HepG2 (cell line): ENCODE measurements around the gene SNIP1. TPM values are rescaled to one million over a fixed set of nuclear protein-coding genes. Genes with fewer than 3 reads are reported as not detected.

Source experiments
- CREM ChIP-seq, 2 experiments: sonication (generic) in 1 of 2; formaldehyde crosslinking in 1 of 2; IDR thresholded peaks; 2 replicates each; pipeline versions ENCODE4 v1.4.0 to v1.6.1; 2016 to 2020; ENCODE audit warnings: antibody characterized with exemption in 1 of 2, mild to moderate bottlenecking in 1 of 2, missing genetic modification reagents in 1 of 2
- FOXJ3 ChIP-seq: sonication (generic); formaldehyde crosslinking; IDR thresholded peaks from 2 replicates; pipeline ENCODE4 v1.4.0; 2020; ENCODE audit warnings: missing genetic modification reagents, mild to moderate bottlenecking, borderline replicate concordance
- HNF4A ChIP-seq: sonication (generic); formaldehyde crosslinking; IDR thresholded peaks from 2 replicates; pipeline ENCODE4 v1.4.0; 2020; ENCODE audit warnings: missing genetic modification reagents
- KIAA2018 ChIP-seq: sonication (generic); formaldehyde crosslinking; IDR thresholded peaks from 2 replicates; pipeline ENCODE4 v1.5.0; 2020; ENCODE audit warnings: mild to moderate bottlenecking, missing genetic modification reagents, borderline replicate concordance
- NCOA1 ChIP-seq: sonication (generic); formaldehyde crosslinking; IDR thresholded peaks from 2 replicates; pipeline ENCODE4 v1.9.0; 2021; ENCODE audit warnings: missing genetic modification reagents
- PREB ChIP-seq: sonication (generic); formaldehyde crosslinking; IDR thresholded peaks from 2 replicates; pipeline ENCODE4 v1.4.0; 2020; ENCODE audit warnings: missing genetic modification reagents
- TFAP4 ChIP-seq: sonication (generic); IDR thresholded peaks from 2 replicates; pipeline ENCODE4 v1.6.1; 2016; ENCODE audit warnings: low read depth, borderline replicate concordance
- TGIF2 ChIP-seq: IDR thresholded peaks from 2 replicates; pipeline ENCODE4 v1.6.1; 2016; ENCODE audit warnings: control low read depth, missing compliant biosample characterization
- ZBTB8A ChIP-seq: sonication (generic); formaldehyde crosslinking; IDR thresholded peaks from 2 replicates; pipeline ENCODE4 v1.4.0; 2020; ENCODE audit warnings: mild to moderate bottlenecking, low read depth, missing genetic modification reagents, borderline replicate concordance
- ZNF510 ChIP-seq: sonication (generic); formaldehyde crosslinking; IDR thresholded peaks from 2 replicates; pipeline ENCODE4 v1.4.0; 2020; ENCODE audit warnings: low read depth, mild to moderate bottlenecking, missing genetic modification reagents
- ZNF891 ChIP-seq: sonication (generic); formaldehyde crosslinking; IDR thresholded peaks from 2 replicates; pipeline ENCODE4 v1.5.0; 2020; ENCODE audit warnings: mild to moderate bottlenecking, missing genetic modification reagents
- ZSCAN25 ChIP-seq: sonication (generic); formaldehyde crosslinking; IDR thresholded peaks from 2 replicates; pipeline ENCODE4 v1.8.0; 2022; ENCODE audit warnings: mild to moderate bottlenecking, missing genetic modification reagents
- polyA plus RNA-seq, 8 experiments: library from polyadenylated mRNA; depleted of rRNA in 3 of 8; stranded (reverse) in 7 of 8; unstranded in 1 of 8; fragments of >200 nt; fragmentation: Illumina TruSeq in 4 of 8; extraction: Trizol in 4 of 8; gene quantifications; 2 replicates each; pipeline versions ENCODE4 v1.2.1 to v1.2.3, GENCODE V29; 2011 to 2016; ENCODE audit warnings: low read depth in 4 of 8, missing spikeins in 1 of 8, mixed read lengths in 1 of 8; ENCODE audit not compliant: insufficient read depth in 1 of 8
- total RNA-seq, 5 experiments: library from RNA; depleted of rRNA; stranded (reverse); fragments of >200 nt; fragmentation: Illumina TruSeq; extraction: Trizol; gene quantifications; 2 replicates each; pipeline ENCODE4 v1.2.3, GENCODE V29; 2016; ENCODE audit warnings: low read depth in 1 of 5
- TF ChIP-seq, protein P1 (sequence below): sonication (generic); formaldehyde crosslinking; IDR thresholded peaks from 2 replicates; pipeline ENCODE4 v1.8.0; 2022; ENCODE audit warnings: mild to moderate bottlenecking, missing genetic modification reagents; ENCODE audit not compliant: insufficient replicate concordance
- TF ChIP-seq, protein P2 (sequence below): sonication (generic); formaldehyde crosslinking; IDR thresholded peaks from 2 replicates; pipeline ENCODE4 v1.8.1; 2023; ENCODE audit warnings: mild to moderate bottlenecking, missing genetic modification reagents

Gene SNIP1
- total and polyA plus RNA-seq, 2 of the 13 experiments (the other 11 are each of a cell fraction or from before 2014, with no cell fraction given) = 5.5 to 11.2 TPM

DNA sequence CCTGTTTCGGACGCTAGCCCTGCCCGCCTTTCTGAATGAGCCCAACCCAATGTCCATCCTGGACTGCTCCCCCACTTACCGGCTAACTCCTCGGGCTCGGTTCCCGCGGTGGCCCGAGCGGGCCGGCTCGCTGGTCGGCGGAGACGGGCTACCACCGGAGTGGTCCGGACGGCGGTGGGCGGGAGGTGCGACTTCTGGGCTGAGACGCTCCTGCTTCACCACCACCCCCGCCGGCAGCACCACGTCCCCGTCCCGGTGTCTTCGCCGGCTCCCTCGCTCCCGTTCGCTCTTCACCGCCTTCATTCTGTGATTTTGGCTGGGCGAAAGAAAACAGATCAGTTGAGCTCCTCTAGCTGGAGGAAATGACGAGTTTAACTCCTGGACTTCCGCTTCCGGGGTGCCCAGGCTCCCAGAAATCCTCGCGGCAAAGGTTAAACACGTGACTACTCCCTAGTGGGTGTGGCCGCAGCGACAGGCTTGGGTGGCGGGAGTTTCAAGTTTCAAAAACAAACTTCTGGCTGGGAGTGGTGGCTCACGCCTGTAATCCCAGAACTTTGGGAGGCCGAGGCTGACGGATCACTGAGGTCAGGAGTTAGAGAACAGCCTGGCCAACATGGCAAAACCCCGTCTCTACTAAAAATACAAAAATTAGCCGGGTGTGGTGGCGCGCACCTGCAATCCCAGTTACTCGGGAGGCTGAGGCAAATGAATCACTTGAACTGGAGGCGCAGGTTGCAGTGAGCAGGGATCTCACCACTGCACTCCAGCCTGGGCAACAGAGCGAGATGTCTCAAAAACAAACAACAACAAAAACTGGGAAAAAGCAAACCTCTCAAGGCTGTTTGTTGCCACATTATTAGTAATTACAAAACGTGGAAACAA lies at the start of gene SNIP1 (continued):
- TF ChIP-seq PREB (CRISPR knock-in tag) = no peak
- 0 out of 2 replicates have a peak, but pooled peaks have one; percentile 13 for TF ChIP-seq ZBTB8A (CRISPR knock-in tag)
- TF ChIP-seq ZNF510 (CRISPR knock-in tag) = no peak; the same call in none of the 2 replicates
- TF ChIP-seq ZSCAN25 = peak; percentile 39; the same call in 1 of the 2 replicates
- TF ChIP-seq KIAA2018 (CRISPR knock-in tag) = no peak
- TF ChIP-seq ZNF891 (CRISPR knock-in tag) = 0 out of 2 replicates have a peak, but pooled peaks have one; percentile 26
- TF ChIP-seq, protein P1, sequence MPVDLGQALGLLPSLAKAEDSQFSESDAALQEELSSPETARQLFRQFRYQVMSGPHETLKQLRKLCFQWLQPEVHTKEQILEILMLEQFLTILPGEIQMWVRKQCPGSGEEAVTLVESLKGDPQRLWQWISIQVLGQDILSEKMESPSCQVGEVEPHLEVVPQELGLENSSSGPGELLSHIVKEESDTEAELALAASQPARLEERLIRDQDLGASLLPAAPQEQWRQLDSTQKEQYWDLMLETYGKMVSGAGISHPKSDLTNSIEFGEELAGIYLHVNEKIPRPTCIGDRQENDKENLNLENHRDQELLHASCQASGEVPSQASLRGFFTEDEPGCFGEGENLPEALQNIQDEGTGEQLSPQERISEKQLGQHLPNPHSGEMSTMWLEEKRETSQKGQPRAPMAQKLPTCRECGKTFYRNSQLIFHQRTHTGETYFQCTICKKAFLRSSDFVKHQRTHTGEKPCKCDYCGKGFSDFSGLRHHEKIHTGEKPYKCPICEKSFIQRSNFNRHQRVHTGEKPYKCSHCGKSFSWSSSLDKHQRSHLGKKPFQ (CRISPR knock-in tag) = no peak
- peak; percentile 50; the same call in 1 of the 2 replicates for TF ChIP-seq FOXJ3 (CRISPR knock-in tag)
- TF ChIP-seq TGIF2 (CRISPR knock-in tag) = peak; percentile 72; the same call in 1 of the 2 replicates
- TF ChIP-seq, protein P2, sequence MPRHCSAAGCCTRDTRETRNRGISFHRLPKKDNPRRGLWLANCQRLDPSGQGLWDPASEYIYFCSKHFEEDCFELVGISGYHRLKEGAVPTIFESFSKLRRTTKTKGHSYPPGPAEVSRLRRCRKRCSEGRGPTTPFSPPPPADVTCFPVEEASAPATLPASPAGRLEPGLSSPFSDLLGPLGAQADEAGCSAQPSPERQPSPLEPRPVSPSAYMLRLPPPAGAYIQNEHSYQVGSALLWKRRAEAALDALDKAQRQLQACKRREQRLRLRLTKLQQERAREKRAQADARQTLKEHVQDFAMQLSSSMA (CRISPR knock-in tag) = no peak
- no peak for TF ChIP-seq NCOA1 (CRISPR knock-in tag)
- TF ChIP-seq HNF4A (CRISPR knock-in tag) = no peak
- TF ChIP-seq CREM (IDR thresholded peaks at IDR 0.05) = peak; percentile 96
- no peak for TF ChIP-seq CREM (CRISPR knock-in tag; IDR thresholded peaks at IDR 0.05)
- no peak for TF ChIP-seq TFAP4
